Effector CD8-positive, alpha-beta T cell (primary cell): ENCODE measurements around the gene CDH7.

Source experiments
- DNase-seq: peaks from one replicate; lab custom pipeline; 2025; lab: John Stamatoyannopoulos, UW

The CDH7 gene

GRCh38 chr18:65767406-65767805 lies 16.6 kb downstream of the CDH7 start:
- DNase-seq: no peak

- DNase-seq: no peak
Observed at GRCh38 chr18:65768120-65768778, 17.4 kb downstream of the CDH7 start.

- no peak for DNase-seq
Observed at GRCh38 chr18:65769652-65770051, 18.8 kb downstream of the CDH7 start.

DNA sequence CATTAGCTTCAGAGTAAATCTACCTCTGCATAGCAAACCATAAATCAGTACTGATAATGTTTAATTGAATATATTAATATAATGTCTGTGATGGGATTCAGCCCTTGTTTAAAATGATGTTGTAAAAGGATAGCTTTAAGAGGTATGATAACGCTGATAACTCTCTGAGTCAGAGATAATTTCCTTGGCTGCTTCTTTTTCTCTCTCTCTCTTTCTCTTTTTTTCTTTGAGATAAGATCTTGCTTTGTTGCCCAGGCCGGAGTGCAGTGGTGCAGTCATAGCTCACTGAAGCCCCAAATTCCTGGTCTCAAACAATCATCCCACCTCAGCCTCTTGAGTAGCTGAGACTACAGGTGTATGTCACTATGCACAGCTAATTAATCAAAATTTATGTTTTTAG lies 35.7 kb downstream of the CDH7 start:
- no peak for DNase-seq

DNA sequence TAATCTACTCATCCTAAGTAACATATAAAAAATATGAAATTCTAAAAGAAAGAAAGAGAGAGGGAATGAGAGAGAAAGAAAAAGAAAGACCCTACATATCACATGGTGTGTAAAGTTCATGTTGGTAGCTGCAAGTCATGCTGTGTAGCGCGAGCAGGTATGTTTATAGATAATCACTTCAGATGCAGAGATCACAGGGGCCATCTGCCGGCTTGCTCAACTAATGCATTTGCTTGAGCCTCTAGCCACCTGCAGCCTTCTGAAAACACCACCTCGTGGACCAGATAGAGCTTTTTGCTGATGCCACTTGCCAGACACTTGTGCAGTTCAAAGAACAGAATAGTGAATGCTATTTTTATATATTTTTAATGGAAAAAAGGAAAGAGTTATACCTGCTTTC lies 37.6 kb downstream of the CDH7 start:
- no peak for DNase-seq

- DNase-seq: no peak
Observed at GRCh38 chr18:65790604-65791003, 39.8 kb downstream of the CDH7 start.

DNA sequence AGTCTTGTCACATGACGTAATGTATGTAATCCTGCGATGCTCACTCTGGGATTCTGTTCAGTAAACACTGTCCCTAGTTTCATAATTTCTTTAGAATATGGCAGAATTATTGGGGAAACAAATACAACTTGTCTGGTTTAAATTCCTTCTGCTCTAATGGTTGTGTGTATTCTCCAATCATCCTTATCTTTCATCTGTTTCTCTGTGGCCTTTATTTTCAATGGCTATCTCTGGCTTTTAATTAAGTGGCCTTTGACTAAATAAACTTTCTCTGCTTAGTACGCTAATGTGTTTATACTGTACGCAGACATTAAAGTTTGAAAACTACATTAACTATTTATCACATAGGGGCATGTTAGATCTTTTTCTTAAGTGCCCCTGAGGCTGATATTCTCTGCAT lies 40.9 kb downstream of the CDH7 start:
- DNase-seq: no peak

GRCh38 chr18:65792456-65793074 lies 41.8 kb downstream of the CDH7 start:
- DNase-seq: no peak

DNA sequence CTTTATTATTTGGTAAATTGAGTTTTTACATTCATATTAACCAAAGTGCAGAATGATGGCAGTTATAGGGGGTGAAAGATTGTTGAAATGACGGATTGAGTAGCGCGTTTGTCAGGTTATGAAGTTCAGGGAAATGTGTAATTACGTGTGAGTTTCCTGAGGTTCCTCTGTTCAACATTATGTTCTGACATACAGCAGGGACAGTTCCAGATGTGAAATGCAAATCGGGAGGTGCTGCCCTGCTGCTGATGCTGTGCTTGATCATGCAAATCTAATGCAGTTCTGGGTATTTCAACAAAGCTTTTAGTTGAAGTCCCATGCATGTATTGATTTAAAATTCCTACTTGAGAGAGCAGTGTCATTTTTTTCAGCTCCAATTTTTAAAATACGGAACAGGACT lies 57.9 kb downstream of the CDH7 start:
- DNase-seq: no peak

DNA sequence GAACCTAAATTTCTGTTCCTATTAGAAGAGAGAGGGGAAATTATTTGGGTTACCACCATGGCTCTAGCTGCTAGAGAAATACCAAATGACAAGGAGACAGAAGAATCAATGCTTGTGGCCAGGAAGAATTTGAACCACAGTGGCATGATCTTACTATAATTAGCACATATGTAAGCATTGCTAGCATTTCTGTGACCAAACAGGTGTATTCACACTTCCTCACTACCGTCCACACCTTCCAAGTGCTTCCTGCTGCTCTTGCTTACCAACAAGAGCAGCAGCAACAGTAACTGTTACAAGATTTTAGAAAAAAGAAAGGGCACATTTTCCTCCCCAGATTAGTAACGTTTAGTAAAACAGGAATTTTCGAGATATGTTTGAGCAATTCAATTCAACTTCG lies 60.5 kb downstream of the CDH7 start:
- DNase-seq: no peak

GRCh38 chr18:65815506-65815905 lies 64.7 kb downstream of the CDH7 start:
- no peak for DNase-seq

- no peak for DNase-seq
Observed at GRCh38 chr18:65817178-65817577, 66.4 kb downstream of the CDH7 start.

DNA sequence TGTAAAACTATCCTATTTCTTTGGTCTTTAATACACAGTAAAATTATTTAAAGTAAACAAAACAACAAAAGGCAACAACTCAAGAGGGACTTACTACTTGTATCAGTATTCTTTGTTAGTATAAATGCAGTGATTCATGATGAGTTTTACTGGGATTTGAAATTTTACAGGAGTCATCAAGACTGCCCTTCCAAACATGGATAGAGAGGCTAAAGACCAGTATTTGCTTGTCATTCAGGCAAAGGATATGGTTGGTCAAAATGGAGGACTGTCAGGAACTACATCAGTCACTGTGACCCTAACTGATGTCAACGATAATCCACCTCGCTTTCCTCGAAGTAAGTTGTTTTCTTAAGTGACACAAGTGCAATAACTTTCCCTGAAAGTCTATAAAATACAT lies 71.1 kb downstream of the CDH7 start:
- no peak for DNase-seq

- no peak for DNase-seq
Observed at GRCh38 chr18:65822826-65823225, 72.0 kb downstream of the CDH7 start.

DNA sequence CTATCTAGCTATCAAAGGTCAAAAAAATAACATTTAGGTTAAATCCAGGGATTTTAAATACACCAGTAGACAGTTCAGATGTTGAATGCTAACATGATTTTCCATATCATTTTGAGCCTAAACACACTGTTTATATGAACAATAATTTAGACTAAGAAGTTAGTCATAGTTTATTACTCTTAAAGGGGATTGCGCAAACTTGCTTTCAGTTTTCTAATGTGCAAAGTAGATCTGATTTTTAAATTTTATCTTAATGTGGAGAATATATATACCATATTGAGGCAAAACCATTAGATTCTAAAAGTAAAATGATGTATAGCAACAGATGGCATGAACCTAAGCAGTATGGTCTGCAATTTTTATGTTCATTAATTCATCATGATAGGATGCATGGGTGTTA lies 76.6 kb downstream of the CDH7 start:
- no peak for DNase-seq

GRCh38 chr18:65835881-65836280 lies 85.1 kb downstream of the CDH7 start:
- no peak for DNase-seq

DNA sequence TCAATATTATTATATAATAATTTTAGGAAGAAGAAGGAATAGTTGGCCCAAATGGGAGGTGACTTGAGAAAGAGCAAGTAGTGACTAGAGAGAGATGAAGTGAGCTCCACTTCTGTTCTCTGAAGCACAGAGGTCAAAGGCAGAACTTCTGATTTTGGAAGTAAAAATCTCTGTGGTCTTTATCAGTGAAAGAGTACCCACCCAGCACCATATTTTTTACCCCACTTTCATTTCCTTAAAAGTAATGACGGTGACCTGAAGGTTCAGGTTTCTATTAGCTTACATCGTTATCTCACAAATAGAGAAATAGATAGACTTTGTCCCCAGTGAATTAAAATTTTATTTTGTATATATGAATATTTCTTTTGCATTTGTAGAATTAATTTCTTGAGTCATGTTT lies 95.3 kb downstream of the CDH7 start:
- no peak for DNase-seq

DNA sequence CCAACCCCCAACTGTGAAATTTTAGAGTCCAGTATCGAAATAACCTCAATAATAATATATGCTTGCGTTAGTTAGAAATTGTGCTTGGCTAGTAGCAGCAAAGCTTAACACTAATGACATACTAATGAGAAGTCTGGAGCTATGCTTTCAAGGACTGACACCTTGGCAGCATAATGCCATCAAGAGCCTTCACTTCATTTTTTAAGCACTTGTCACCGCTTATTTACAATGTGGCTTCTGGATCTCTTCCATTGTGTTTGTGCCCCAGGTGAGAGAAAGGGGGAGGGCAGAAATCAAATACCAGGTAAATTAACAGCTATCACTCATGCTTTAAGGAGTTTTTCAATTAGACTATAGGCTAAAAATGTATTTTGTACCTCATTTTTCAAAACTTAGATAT lies 101.5 kb downstream of the CDH7 start:
- DNase-seq: no peak

- DNase-seq: no peak
Observed at GRCh38 chr18:65859075-65859474, 108.3 kb downstream of the CDH7 start.

- DNase-seq: no peak
Observed at GRCh38 chr18:65869527-65869926, 118.7 kb downstream of the CDH7 start.

GRCh38 chr18:65876310-65876709 lies 125.5 kb downstream of the CDH7 start:
- no peak for DNase-seq

DNA sequence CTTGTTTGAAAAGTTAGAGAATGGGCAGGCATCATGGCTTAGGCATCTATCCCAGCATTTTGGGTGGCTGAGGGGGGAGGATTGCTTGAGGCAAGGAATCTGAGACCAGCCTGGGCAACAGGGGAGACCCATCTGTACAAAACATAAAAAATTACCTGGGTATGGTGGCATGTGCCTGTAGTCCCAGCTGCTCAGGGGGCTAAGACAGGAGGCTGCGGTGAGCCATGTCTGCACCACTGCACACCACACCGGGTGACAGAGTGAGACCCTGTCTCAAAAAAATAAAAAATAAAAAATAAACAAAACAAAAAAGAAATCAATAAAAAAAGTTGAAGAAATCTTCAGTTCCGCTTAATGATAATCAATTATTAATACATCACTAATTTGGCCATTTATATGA lies 146.5 kb downstream of the CDH7 start:
- DNase-seq: no peak

DNA sequence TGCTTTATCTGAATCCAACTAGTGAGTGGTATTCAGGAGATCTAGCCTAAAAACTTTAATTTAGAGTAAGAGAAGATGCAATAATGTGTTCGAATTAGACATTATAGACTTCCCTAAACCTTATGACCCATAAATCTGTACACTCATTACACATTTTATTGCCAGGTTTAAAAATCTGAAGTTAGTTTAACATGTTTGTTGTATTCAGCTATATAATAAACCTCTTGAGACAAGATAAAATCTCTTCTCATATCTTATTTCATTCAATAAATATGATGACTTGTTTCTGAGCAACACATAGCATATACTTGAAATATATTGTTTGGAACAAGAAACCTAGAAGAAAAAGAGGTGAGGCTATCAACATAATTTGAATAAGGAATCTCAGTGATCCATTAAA lies 150.7 kb downstream of the CDH7 start:
- DNase-seq: no peak

- no peak for DNase-seq
Observed at GRCh38 chr18:65906621-65907034, 155.8 kb downstream of the CDH7 start.
